ENCODE measurements around the gene FCRLB.
"Not testable (repeated sequence)": the region's sequence is repeated elsewhere in the genome, so short reads cannot be mapped to it uniquely, and the experiment has no call there.

The FCRLB gene

DNA sequence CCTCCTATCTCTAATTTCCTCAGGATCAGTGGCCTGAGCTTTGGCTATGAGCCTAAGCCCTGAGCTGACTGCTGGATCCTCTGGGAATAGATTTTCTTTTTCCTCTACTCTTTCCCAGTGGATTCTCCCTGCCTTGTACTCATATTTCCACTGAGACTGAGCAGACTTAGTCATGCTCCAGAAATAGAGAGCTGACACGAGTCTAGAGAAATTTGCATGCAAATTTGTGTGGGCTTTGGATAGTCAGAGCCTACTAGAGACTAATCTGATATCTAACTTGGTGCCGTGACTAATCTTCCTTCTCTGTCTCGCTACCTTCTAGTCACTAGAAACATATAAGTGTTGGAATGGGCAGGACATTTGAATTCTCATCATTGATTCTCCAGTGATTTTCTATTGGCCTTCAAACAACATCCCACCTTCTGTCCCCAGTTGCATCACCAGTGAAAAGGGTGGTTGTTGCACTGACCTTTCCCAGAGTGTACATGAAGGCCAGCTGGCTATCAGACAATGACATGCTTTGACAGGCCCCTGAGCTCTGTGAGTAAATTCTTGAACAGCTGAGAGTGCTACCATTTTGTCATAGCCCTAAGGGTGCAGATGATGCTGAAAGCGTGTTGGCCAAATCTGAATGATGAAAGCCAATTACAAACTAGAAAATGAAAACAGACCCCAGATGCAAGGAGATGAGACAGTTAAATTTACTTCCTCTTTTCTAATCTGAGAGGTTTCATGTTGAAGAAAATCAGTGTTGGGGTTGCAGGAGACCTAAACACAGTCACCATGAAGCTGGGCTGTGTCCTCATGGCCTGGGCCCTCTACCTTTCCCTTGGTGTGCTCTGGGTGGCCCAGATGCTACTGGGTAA lies 14.6 kb upstream of the FCRLB start, which contains the start of gene FCRLA:
Gene FCRLA (plus strand): TSS at position 748 of the 866 bp plus-strand sequence. CDS start 36 bp downstream, at position 784.
- H3K9me3 Mint-ChIP-seq: no peaks in the 10 kb centered on the region
- H3K27me3 Mint-ChIP-seq: no peaks in the 10 kb centered on the region
- H3K27ac Mint-ChIP-seq: no peak within 1 kb of the TSS
- peaks cover 21% of the 10 kb centered on the region for H3K36me3 Mint-ChIP-seq
- H3K4me3 Mint-ChIP-seq: no peak within 1 kb of the TSS
- H3K4me1 Mint-ChIP-seq: peaks cover 22% of the 10 kb centered on the region
- ATAC-seq: peak; percentile 76

DNA sequence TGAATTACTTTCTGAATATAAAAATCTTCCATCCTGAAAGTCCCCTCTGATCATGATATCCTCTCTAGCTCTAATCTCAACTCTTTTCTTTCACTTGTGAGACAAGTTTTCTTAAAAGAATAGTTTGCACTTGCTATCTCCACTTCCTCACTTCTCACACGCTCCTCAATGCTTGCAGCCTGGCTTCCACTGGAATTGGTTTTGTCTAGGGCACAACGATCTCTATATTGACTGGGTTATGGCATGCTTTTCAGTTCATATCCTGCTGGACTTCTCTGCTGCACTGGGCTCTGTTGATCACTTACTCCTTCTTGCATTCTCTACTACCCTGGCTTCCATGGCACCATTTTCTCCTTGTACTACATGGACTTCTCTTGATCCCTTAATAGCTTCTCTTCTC lies 13.8 kb upstream of the FCRLB start:
- Mint-ChIP-seq H3K4me1 (peaks cover 29% of the 10 kb centered on the region), H3K27ac (no peak overlapping the region), H3K27me3 (no peaks in the 10 kb centered on the region), H3K36me3 (peaks cover 29% of the 10 kb centered on the region), H3K4me3 (no peak overlapping the region), H3K9me3 (no peaks in the 10 kb centered on the region)
- ATAC-seq: no peak

DNA sequence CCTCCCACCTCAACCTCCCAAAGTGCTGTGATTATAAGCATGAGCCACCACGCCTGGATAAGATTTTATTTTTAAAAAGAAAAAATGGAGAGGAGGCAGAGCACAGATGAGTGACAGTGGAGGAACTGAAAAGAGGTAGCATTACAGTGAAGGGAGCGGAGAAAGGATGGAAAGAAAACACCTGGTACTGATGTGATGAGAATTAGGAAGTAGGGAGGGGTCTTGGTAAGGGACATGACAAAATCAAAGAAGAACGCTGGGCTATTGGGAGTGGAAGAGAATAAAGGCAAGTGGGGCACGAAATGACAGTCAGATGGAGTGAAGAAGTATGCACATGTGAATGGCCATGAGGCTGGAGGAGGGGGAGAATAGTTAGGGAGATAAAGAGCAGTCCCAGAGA lies 12.0 kb upstream of the FCRLB start:
- Mint-ChIP-seq H3K9me3 (no peaks in the 10 kb centered on the region), H3K27ac (no peak overlapping the region), H3K36me3 (peaks cover 39% of the 10 kb centered on the region), H3K4me1 (peaks cover 29% of the 10 kb centered on the region), H3K27me3 (no peaks in the 10 kb centered on the region), H3K4me3 (peak overlapping the region; percentile 64)
- ATAC-seq: no peak

DNA sequence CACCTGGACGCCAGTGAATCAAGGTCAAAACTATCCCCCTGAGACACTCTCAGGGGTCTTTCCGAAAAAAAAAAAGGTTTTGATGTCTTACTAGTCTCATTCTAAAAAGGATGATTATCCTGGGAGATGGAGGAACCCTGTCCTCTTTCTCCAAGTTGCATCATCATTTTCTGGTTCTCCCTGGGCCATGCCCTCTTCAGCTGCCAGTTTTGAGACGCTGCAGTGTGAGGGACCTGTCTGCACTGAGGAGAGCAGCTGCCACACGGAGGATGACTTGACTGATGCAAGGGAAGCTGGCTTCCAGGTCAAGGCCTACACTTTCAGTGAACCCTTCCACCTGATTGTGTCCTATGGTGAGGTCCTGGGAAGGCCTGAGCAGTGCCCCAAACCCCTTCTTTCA lies 10.8 kb upstream of the FCRLB start:
- H3K27ac Mint-ChIP-seq: no peak overlapping the region
- peaks cover 39% of the 10 kb centered on the region for H3K36me3 Mint-ChIP-seq
- H3K27me3 Mint-ChIP-seq: no peaks in the 10 kb centered on the region
- H3K4me3 Mint-ChIP-seq: no peak overlapping the region
- peaks cover 29% of the 10 kb centered on the region for H3K4me1 Mint-ChIP-seq
- ATAC-seq: no peak
- no peaks in the 10 kb centered on the region for H3K9me3 Mint-ChIP-seq

DNA sequence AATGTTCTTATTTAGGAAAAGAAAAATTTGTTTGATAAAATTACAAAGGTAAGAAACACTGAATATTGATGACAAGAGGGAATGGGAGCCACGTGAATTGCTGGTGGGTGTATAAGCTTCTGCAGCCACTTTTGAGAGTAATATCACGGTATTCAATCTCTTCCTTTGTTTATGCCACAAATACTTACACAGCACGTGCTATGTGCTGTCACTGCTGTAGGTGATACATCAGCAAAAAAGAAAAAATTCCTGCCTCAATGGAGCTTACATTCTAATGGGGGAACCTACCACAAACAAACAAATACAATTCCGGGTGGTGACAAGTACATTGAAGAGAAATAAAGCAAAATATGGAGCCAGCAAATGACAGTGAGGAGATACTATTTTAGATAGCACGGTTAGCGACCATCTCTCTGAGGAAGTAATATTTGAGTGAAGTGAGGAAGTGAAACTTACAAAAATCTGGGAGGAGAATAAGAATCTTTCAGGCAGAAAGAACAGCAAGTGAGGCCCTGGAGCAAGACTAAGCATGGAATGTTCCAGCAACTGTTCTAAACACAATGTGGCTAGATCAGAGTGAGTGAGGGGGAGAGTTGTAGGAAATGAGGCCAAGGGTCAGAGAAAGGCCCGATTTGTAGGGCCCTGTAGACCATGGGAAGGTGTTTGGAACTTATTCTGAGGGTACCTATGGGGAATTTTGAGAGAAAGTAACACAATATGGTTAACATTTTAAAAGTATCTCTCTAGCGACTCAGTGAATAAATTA lies 2.6 kb upstream of the FCRLB start:
- peak; percentile 79 for ATAC-seq
- Mint-ChIP-seq H3K9me3 (no peaks in the 10 kb centered on the region), H3K27ac (peak overlapping the region; percentile 65), H3K27me3 (no peaks in the 10 kb centered on the region), H3K4me1 (peaks cover 53% of the 10 kb centered on the region), H3K36me3 (no peaks in the 10 kb centered on the region), H3K4me3 (peak overlapping the region; percentile 24)

DNA sequence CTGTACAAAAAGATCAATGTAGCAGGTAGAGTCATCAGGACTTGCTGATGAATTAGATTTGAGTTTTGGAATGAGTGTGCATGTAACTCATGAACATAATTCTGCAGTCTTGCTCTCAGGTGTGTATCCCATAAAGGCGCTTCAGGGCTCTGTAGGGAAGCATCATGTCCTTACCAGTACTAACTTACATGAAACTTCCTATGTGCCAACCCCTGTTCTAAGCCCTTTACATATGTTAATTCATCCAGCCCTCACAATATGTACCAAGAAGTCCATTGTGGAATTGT lies 2.1 kb upstream of the FCRLB start:
- Mint-ChIP-seq H3K36me3 (no peaks in the 10 kb centered on the region), H3K27ac (peak overlapping the region; percentile 65), H3K4me1 (peaks cover 53% of the 10 kb centered on the region), H3K9me3 (no peaks in the 10 kb centered on the region), H3K27me3 (no peaks in the 10 kb centered on the region), H3K4me3 (no peak overlapping the region)
- peak; percentile 70 for ATAC-seq

DNA sequence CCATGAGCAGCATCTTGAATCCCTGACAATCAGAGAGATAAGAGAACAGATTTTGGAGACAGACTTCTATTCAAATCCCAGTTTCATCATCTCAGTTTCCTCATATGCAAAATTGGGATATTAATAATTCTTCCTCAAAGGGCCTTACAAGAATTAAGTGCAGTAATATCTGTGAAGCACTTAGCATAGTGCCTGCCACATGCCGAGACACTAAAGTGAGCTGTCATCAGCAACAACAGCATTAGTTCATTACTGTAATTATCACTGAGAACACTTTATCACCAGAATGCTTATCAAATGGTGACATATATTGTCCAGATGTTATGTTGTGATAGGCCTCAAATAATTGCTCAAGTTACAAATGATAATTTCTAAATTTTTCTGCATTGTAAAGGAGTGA lies 922 bp upstream of the FCRLB start:
- no peak for ATAC-seq
- H3K4me1 Mint-ChIP-seq: peaks cover 62% of the 10 kb centered on the region
- H3K36me3 Mint-ChIP-seq: no peaks in the 10 kb centered on the region
- no peaks in the 10 kb centered on the region for H3K27me3 Mint-ChIP-seq
- H3K27ac Mint-ChIP-seq: no peak overlapping the region
- H3K9me3 Mint-ChIP-seq: no peaks in the 10 kb centered on the region
- no peak overlapping the region for H3K4me3 Mint-ChIP-seq

DNA sequence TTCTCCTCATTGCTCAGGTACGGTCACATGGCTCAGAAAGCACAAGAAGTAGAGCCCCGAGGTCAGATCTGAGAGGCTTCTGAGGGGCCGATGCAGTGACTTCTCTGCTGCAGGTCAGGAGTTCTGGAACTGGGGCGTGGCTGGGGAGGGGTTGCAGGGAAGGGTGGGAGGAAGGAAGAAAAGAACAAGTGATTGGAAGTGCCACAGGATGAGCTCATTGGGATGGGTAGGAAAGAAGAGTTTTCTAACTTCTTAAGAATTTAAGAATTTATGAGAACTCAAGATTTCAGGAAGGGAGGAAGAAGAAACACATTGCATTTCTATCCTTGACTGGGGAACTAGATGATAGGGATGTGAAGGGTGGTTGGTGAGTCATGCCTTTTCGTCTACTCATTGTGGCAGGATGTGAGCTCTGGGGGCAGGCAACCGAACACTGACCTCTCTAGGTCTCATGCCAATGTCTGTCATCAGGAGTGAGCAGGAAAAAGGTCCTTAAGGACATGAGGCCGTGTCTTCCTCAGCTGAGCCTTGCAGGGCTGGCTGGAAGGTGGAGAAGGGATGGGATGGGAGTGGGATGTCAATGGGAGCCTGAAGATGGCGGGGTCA lies 497 bp downstream of the FCRLB start:
- Mint-ChIP-seq H3K4me1 (peaks cover 68% of the 10 kb centered on the region), H3K4me3 (no peak overlapping the region), H3K36me3 (no peaks in the 10 kb centered on the region), H3K27me3 (no peaks in the 10 kb centered on the region), H3K27ac (peak overlapping the region; percentile 54), H3K9me3 (no peaks in the 10 kb centered on the region)
- no peak for ATAC-seq

DNA sequence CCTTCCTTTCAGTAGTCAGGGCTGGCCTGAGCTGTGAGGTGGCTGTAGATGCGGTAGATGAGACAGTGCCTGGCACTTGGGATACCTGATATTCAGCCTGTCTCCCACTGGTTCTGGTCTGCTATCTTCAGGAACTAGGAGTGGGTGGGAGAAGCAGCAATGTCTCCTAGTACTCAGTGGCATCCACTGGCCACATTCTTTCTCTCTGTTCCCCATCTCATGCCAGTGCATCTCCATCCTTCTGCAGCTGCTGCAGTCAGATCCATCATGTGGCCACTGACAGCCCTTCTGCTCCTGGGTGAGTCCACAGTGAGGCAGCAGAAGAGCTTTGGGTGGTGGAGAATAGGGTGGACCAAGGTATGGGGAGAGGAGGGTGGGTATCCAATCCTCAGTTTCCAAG lies 1.1 kb downstream of the FCRLB start:
- ATAC-seq: no peak
- no peak overlapping the region for H3K4me3 Mint-ChIP-seq
- H3K9me3 Mint-ChIP-seq: no peaks in the 10 kb centered on the region
- H3K27me3 Mint-ChIP-seq: no peaks in the 10 kb centered on the region
- H3K4me1 Mint-ChIP-seq: peaks cover 65% of the 10 kb centered on the region
- H3K36me3 Mint-ChIP-seq: no peaks in the 10 kb centered on the region
- peak overlapping the region; percentile 54 for H3K27ac Mint-ChIP-seq

DNA sequence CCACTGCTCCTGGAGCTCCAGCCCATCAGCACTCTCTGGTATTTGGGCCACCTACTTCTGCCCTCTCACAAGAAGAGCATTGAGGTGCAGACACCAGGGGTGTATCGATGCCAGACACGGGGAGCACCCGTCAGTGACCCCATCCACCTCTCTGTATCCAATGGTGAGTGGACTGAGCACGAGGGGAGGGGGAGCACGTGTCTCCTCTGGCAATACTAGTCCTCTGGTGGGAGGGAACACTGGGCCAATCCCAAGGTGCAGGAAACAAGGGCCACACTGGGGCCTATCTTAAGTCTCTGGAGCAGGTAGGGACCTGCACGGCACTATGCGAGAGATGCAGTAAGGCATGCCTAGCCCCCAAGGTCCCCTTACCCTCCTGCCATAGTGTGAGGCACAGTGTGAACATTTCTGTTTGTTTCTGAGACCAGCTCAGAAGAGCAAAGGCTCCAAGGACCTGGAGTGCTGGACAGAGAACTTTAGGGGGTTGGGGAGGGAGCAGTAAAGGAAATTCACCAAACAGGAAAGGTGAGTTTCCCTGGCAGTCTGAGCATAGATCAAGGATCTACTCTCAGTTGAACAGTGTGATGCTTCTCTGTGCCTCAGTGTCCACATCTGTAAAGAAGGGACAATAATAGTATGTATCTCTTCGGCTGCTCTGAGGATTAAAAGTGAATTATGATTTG lies 2.3 kb downstream of the FCRLB start:
- no peak overlapping the region for H3K4me3 Mint-ChIP-seq
- H3K9me3 Mint-ChIP-seq: no peaks in the 10 kb centered on the region
- H3K36me3 Mint-ChIP-seq: no peaks in the 10 kb centered on the region
- H3K27ac Mint-ChIP-seq: no peak overlapping the region
- H3K27me3 Mint-ChIP-seq: no peaks in the 10 kb centered on the region
- peaks cover 67% of the 10 kb centered on the region for H3K4me1 Mint-ChIP-seq
- no peak for ATAC-seq

DNA sequence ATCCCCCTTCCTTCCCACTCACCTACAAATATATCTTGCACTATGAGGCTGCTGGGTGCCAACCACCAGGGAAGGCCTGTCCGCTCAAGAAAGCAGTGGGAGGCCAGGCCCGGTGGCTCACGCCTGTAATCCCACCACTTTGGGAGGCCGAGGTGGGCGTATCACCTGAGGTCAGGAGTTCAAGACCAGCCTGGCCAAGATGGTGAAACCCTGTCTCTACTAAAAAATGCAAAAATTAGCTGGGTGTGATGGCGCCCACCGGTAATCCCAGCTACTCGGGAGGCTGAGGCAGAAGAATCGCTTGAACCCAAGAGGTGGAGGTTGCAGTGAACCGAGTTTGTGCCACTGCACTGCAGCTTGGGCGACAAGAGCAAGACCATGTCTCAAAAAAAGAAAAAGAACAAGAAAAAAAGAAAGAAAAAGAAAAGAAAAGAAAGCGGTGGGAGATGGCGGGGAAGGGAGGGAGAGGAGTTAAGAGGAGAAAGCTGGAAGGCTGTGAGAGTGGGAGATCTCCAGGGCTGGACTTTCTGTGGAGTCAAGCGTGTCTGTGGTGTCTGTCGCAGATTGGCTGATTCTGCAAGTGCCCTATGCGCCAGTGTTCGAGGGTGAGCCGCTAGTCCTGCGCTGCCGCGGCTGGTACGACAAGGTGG lies 4.0 kb downstream of the FCRLB start:
- H3K9me3 Mint-ChIP-seq, ATAC-seq, H3K27me3 Mint-ChIP-seq, H3K36me3 Mint-ChIP-seq: not testable (repeated sequence)
- H3K27ac Mint-ChIP-seq: peak overlapping the region; percentile 86
- peaks cover 67% of the 10 kb centered on the region for H3K4me1 Mint-ChIP-seq
- H3K4me3 Mint-ChIP-seq: peak overlapping the region; percentile 96

DNA sequence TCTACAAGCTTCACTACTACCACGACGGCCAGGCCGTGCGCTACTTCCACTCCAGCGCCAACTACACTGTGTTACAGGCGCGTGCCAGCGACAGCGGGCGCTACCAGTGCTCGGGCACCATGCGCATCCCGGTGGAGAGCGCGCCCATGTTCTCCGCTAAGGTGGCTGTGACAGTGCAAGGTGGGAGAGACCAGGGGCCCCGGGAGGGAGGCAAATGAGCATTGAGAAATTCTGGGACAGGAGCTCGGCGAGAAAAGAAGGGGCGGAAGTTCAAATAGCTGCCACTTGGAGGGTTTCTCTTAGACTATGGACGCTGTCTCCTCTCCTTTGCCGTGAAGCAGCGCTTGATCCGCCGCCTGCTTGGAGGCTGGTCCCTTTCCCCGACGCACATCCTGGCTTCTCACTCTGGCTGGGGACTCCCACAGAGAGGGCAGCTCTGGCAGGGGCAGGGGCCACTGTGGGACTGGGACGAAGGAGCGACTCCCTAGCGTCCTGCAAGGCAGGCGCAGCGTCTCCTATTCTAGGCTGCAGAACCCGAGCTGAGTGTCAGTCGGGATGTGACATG lies 4.6 kb downstream of the FCRLB start:
- Mint-ChIP-seq H3K4me1 (peaks cover 64% of the 10 kb centered on the region), H3K27me3 (no peaks in the 10 kb centered on the region)

DNA sequence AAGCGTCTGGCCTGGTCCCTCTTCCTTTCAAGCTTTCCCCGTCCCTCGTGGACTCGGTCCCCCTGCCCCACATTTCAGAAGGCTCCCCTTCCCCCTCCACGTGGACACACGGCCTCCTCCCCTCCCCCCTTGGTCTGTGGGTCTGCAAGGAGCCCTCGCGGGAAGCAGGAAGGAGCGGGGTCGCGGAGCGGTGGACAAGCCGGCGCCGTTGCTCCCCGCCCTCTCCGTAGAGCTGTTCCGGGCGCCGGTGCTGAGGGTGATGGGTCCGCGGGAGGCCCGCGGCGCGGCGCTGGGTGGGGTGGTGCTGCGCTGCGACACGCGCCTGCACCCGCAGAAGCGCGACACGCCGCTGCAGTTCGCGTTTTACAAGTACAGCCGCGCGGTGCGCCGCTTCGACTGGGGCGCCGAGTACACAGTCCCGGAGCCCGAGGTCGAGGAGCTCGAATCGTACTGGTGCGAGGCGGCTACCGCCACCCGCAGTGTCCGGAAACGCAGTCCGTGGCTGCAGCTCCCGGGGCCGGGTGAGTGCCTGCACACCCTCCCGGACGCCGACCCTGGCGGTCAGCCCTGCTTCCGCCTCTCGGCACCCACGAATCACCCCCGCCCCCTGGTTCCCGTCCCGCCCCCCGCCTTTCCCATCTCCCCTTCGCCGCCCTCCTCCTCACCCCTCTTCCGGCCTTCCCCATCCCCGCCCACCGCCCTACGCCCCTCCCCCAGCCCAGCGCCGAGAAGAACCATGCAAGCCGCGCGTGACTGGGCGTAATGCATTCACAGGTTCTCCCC lies 5.3 kb downstream of the FCRLB start:
- H3K9me3 Mint-ChIP-seq: no peaks in the 10 kb centered on the region
- H3K27ac Mint-ChIP-seq: peak overlapping the region; percentile 86
- H3K4me3 Mint-ChIP-seq: peak overlapping the region; percentile 96
- ATAC-seq: peak; percentile 82
- H3K4me1 Mint-ChIP-seq: peaks cover 57% of the 10 kb centered on the region
- H3K36me3 Mint-ChIP-seq: no peaks in the 10 kb centered on the region
- H3K27me3 Mint-ChIP-seq: no peaks in the 10 kb centered on the region

More for the DNA sequence above, 4.6 kb downstream of the FCRLB start:
- Mint-ChIP-seq H3K27ac (peak overlapping the region; percentile 86), H3K4me3 (peak overlapping the region; percentile 96), H3K9me3 (no peaks in the 10 kb centered on the region), H3K36me3 (no peaks in the 10 kb centered on the region)
- peak; percentile 49 for ATAC-seq

Data from stimulated activated memory B cell treated with anti-CD40 and anti-IgM and Interleukin-4, amounts not matched to agents 10 μg/mL and 1 μg/mL and 100 μg/mL, for 72 hours (primary cell).